Breast epithelium (tissue), 3 donors: ENCODE data around the gene CABLES1.

Source experiments
- CTCF ChIP-seq, 3 donors: fragments of 450-650 bp; IDR thresholded peaks; one replicate each; pipeline ENCODE4 v1.5.1; 2016 to 2017; ENCODE audit warnings: antibody characterized with exemption in 3 of 3, mild to moderate bottlenecking in 3 of 3, moderate library complexity in 3 of 3
- POLR2A ChIP-seq: fragments of 450-650 bp; IDR thresholded peaks from one replicate; pipeline ENCODE4 v1.6.1; 2016; ENCODE audit warnings: antibody characterized with exemption, mild to moderate bottlenecking, moderate library complexity

GRCh38 chr18:23306822-23307221, 171.5 kb downstream of the CABLES1 start:
- TF ChIP-seq CTCF (IDR thresholded peaks at IDR 0.05) (no peak), POLR2A (no peak)
